ENCODE measurements around the gene STXBP1. TPM values are rescaled to one million over a fixed set of nuclear protein-coding genes. Genes with fewer than 3 reads are reported as not detected.

Gene STXBP1
- total and polyA plus RNA-seq, 2 of the 13 experiments (the other 11 are each of a cell fraction or from before 2014, with no cell fraction given) = 2.9 TPM

DNA sequence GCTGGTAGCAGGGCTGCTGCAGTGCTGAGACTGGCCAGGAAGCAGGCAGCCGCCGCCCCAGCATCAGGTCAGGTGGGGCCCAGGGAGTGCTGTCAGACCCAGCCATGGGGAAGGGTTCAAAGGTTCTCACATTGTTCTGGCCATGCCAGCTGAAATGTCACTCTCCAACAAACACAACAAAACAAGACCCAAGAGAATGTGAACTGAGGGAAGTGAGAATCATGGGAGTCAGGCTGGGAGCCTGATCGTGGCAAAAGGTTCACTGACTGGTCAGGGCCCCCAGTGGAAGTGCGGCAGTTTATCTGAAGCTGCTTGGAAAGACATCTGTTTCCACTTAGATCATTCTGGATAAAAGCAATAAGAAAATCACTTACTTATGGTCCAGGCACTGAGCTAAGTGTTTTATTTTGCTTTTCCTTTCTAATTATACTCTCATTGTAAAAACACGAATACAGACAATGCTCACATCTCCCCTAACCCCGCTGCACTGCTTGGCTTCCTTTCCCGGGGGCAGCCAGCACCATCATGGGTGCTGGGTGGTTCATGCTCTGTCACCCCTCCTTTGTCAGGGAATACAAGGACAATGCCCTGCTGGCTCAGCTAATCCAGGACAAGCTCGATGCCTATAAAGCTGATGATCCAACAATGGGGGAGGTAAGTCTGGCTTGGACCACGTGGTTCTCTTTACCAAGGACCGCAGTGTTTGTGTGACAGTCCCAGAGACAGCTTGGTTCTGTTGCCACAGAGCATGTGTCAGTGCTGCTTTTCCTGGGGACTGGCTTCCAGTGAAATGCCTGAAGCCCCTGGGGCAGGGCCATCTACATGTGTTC is 52.8 kb downstream of the STXBP1 start:
- Histone ChIP-seq H2AFZ (ENCODE audit: low read length) (no peak overlapping the region), H3K4me1 (ENCODE audit: insufficient read depth, low read length) (peaks cover 24% of the 10 kb centered on the region), H3K4me3 (replicated peaks in 1 of 3; ENCODE audit: insufficient read depth in 1 of 3, low read depth in 2 of 3, low read length in 3 of 3) (peak overlapping the region in 1 of 3 experiments; percentile 18; a peak in 1 of 6 replicates), H3K27ac (ENCODE audit: extremely low read length, insufficient read depth, low read length) (peak overlapping the region; percentile 20), H3K79me2 (ENCODE audit: insufficient read depth, low read length) (no peaks in the 10 kb centered on the region), H3K36me3 (replicated peaks in 1 of 2; ENCODE audit: control insufficient read depth in 1 of 2, insufficient read depth in 2 of 2, low read length in 2 of 2) (no peaks in the 10 kb centered on the region), H4K20me1 (ENCODE audit: insufficient read depth, low read length) (no peaks in the 10 kb centered on the region), H3K27me3 (ENCODE audit: control insufficient read depth in 1 of 2, insufficient read depth in 2 of 2, low read length in 2 of 2) (no peaks in the 10 kb centered on the region), H3K9ac (ENCODE audit: insufficient read depth, low read depth, low read length) (0 out of 2 replicates have a peak overlapping the region, but pooled peaks have one; percentile 10), H3K9me3 (ENCODE audit: low read length) (no peaks in the 10 kb centered on the region), H3K4me2 (ENCODE audit: low read depth, low read length) (peak overlapping the region; percentile 55)
- WGBS (ENCODE audit: low lambda C conversion rate) = 37% methylated on average over 8 of the region's 10 CpGs
- FAIRE-seq (peak; percentile 89), ATAC-seq (peak; percentile 99), DNase-seq (ENCODE audit: low spot score) (peak; percentile 83)
- ChIA-PET CTCF (ENCODE audit: low intra/inter-chr PET ratio, low total read pairs) (no interaction called here), POLR2A (interaction anchor here (0.8 kb wide), 1 partner anchor 50 kb away, joined by 4 read pairs; no protein-coding TSS in a partner anchor)
- BruUV-seq (replicated peaks) = no TSS peak
- intact Hi-C loops (cut with micrococcal nuclease; ENCODE audit: unreplicated experiment) = no loop called here
- in situ Hi-C loops (cut with HindIII; ENCODE audit: extremely low pct_ligation_motif_present, low pct_unique_long_range_greater_than_20kb) = no loop called here
- TF ChIP-seq ZC3H4 (CRISPR knock-in tag; IDR thresholded peaks at IDR 0.05; ENCODE audit: borderline replicate concordance) (no peak), MED8 (CRISPR knock-in tag; IDR thresholded peaks at IDR 0.05; ENCODE audit: insufficient replicate concordance) (no peak), GLI4 (CRISPR knock-in tag; IDR thresholded peaks at IDR 0.05; ENCODE audit: borderline replicate concordance) (no peak), YY1 (IDR thresholded peaks at IDR 0.05; ENCODE audit: insufficient read depth, insufficient replicate concordance, low read depth, low read length) (no peak), ELF3 (CRISPR knock-in tag; IDR thresholded peaks at IDR 0.05) (peak; percentile 40; the same call in 1 of the 2 replicates), WIZ (CRISPR knock-in tag; IDR thresholded peaks at IDR 0.05) (no peak), MAFG (CRISPR knock-in tag; IDR thresholded peaks at IDR 0.05) (no peak), ZNF746 (CRISPR knock-in tag; IDR thresholded peaks at IDR 0.05) (no peak), ZFX (CRISPR knock-in tag; IDR thresholded peaks at IDR 0.05; ENCODE audit: low read depth) (peak; percentile 54; the same call in 1 of the 2 replicates), ZBTB7A (CRISPR knock-in tag; IDR thresholded peaks at IDR 0.05) (no peak), MIXL1 (CRISPR knock-in tag; IDR thresholded peaks at IDR 0.05) (no peak), ZNF737 (CRISPR knock-in tag; IDR thresholded peaks at IDR 0.05; ENCODE audit: borderline replicate concordance) (no peak), CHD4 (IDR thresholded peaks at IDR 0.05; ENCODE audit: borderline replicate concordance, low read length) (no peak), MXD4 (CRISPR knock-in tag; IDR thresholded peaks at IDR 0.05) (peak; percentile 61), PCBP2 (optimal IDR thresholded peaks at IDR 0.05; ENCODE audit: low read depth, low read length, poor library complexity, severe bottlenecking) (no peak), KLF11 (CRISPR knock-in tag; IDR thresholded peaks at IDR 0.05) (no peak), ZNF12 (CRISPR knock-in tag; IDR thresholded peaks at IDR 0.05) (0 out of 2 replicates have a peak, but pooled peaks have one; percentile 23), GATAD2A (CRISPR knock-in tag; IDR thresholded peaks at IDR 0.05) (peak; percentile 54), HOXA3 (CRISPR knock-in tag; IDR thresholded peaks at IDR 0.05) (peak; percentile 44; the same call in 1 of the 2 replicates), PHF20 (CRISPR knock-in tag; IDR thresholded peaks at IDR 0.05) (0 out of 2 replicates have a peak, but pooled peaks have one; percentile 47), RARA (CRISPR knock-in tag; IDR thresholded peaks at IDR 0.05) (peak; percentile 62; the same call in 1 of the 2 replicates)
- TF ChIP-seq, protein P1, sequence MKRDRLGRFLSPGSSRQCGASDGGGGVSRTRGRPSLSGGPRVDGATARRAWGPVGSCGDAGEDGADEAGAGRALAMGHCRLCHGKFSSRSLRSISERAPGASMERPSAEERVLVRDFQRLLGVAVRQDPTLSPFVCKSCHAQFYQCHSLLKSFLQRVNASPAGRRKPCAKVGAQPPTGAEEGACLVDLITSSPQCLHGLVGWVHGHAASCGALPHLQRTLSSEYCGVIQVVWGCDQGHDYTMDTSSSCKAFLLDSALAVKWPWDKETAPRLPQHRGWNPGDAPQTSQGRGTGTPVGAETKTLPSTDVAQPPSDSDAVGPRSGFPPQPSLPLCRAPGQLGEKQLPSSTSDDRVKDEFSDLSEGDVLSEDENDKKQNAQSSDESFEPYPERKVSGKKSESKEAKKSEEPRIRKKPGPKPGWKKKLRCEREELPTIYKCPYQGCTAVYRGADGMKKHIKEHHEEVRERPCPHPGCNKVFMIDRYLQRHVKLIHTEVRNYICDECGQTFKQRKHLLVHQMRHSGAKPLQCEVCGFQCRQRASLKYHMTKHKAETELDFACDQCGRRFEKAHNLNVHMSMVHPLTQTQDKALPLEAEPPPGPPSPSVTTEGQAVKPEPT (CRISPR knock-in tag; IDR thresholded peaks at IDR 0.05; ENCODE audit: low read depth) = no peak
- TF ChIP-seq, protein P2, sequence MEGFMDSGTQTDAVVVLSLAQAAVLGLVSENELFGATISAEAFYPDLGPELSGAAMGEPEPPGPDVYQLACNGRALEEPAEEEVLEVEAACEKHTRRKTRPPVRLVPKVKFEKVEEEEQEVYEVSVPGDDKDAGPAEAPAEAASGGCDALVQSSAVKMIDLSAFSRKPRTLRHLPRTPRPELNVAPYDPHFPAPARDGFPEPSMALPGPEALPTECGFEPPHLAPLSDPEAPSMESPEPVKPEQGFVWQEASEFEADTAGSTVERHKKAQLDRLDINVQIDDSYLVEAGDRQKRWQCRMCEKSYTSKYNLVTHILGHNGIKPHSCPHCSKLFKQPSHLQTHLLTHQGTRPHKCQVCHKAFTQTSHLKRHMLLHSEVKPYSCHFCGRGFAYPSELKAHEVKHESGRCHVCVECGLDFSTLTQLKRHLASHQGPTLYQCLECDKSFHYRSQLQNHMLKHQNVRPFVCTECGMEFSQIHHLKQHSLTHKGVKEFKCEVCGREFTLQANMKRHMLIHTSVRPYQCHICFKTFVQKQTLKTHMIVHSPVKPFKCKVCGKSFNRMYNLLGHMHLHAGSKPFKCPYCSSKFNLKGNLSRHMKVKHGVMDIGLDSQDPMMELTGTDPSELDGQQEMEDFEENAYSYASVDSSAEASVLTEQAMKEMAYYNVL (CRISPR knock-in tag; IDR thresholded peaks at IDR 0.05; ENCODE audit: borderline replicate concordance) = no peak

Data from HepG2 (cell line).